Measurements from ENCODE around the gene ZNF569.

Gene ZNF569

GRCh38 chr19:37361994-37362393, 105.2 kb downstream of the ZNF569 start:
- no peaks in the 10 kb centered on the region for H3F3A ChIP-seq (ENCODE audit: insufficient read depth)
- H2AFZ ChIP-seq (ENCODE audit: low read depth, low read length, severe bottlenecking), result no peak overlapping the region
- peaks cover 55% of the 10 kb centered on the region for H3K36me3 ChIP-seq (ENCODE audit: low read length)
- no peak overlapping the region for H3K4me3 ChIP-seq (ENCODE audit: insufficient read depth, low read length, poor library complexity, severe bottlenecking)
- TF ChIP-seq EZH2phosphoT487 (conservative IDR thresholded peaks at IDR 0.05; ENCODE audit: low read length) (no peak), CTCF (IDR thresholded peaks at IDR 0.05; ENCODE audit: insufficient read depth, low read length, poor library complexity, severe bottlenecking) (no peak)
- no peak overlapping the region for H3K27ac ChIP-seq (ENCODE audit: low read depth, low read length)
- H3K79me2 ChIP-seq (ENCODE audit: insufficient read depth, low read length), result no peaks in the 10 kb centered on the region
- no peaks in the 10 kb centered on the region for H3K9me2 ChIP-seq (replicated peaks; ENCODE audit: insufficient read depth, low read length)
- H3K4me2 ChIP-seq (ENCODE audit: low read depth, low read length, poor library complexity, severe bottlenecking), result no peak overlapping the region
- H3K9me3 ChIP-seq (ENCODE audit: insufficient read depth, low read length), result peaks cover 43% of the 10 kb centered on the region; the same call in 1 of the 2 replicates
- no peaks in the 10 kb centered on the region for H3K27me3 ChIP-seq (ENCODE audit: low read length)
- H4K20me1 ChIP-seq (ENCODE audit: low read depth, low read length), result no peaks in the 10 kb centered on the region
- H3K9ac ChIP-seq (ENCODE audit: low read length), result no peak overlapping the region
